HepG2 (cell line): ENCODE measurements around the gene MRPL38. TPM values are rescaled to one million over a fixed set of nuclear protein-coding genes. Genes with fewer than 3 reads are reported as not detected.

Experiments
- CBFB ChIP-seq: sonication (generic); formaldehyde crosslinking; IDR thresholded peaks from 2 replicates; pipeline ENCODE4 v1.4.0; 2020; ENCODE audit warnings: missing genetic modification reagents
- ETV5 ChIP-seq: IDR thresholded peaks from 2 replicates; pipeline ENCODE4 v1.6.1; 2018; ENCODE audit warnings: missing biosample characterization, missing genetic modification reagents, inconsistent platforms, borderline replicate concordance
- FOSL2 ChIP-seq: sonication (generic); formaldehyde crosslinking; IDR thresholded peaks from 2 replicates; pipeline ENCODE4 v1.4.0; 2020; ENCODE audit warnings: missing genetic modification reagents
- MTA1 ChIP-seq: sonication (generic); formaldehyde crosslinking; IDR thresholded peaks from 2 replicates; pipeline ENCODE4 v1.4.0; 2020; ENCODE audit warnings: missing genetic modification reagents, mild to moderate bottlenecking, borderline replicate concordance
- RBM39 ChIP-seq: fragments of 200-400 bp; formaldehyde crosslinking; IDR thresholded peaks from one replicate; pipeline ENCODE4 v1.6.1; 2018; ENCODE audit warnings: antibody characterized with exemption, mild to moderate bottlenecking, low read depth, low read length; ENCODE audit not compliant: poor library complexity, severe bottlenecking
- SP2 ChIP-seq: sonication (generic); formaldehyde crosslinking; IDR thresholded peaks from 2 replicates; pipeline ENCODE4 v1.5.1; 2020; ENCODE audit warnings: mild to moderate bottlenecking, missing genetic modification reagents
- SRSF1 ChIP-seq: fragments of 200-400 bp; formaldehyde crosslinking; optimal IDR thresholded peaks from 2 replicates; pipeline ENCODE3; 2017; ENCODE audit warnings: mild to moderate bottlenecking, low read depth, low read length, moderate library complexity
- TCF12 ChIP-seq, 2 experiments: fragments of 450-650 bp in 1 of 2; sonication (generic) in 1 of 2; formaldehyde crosslinking in 1 of 2; IDR thresholded peaks; 2 replicates each; pipeline versions ENCODE4 v1.6.1 to v1.8.0; 2017 to 2022; ENCODE audit warnings: antibody characterized with exemption in 1 of 2, mild to moderate bottlenecking in 1 of 2, missing genetic modification reagents in 1 of 2, moderate library complexity in 1 of 2
- ZFP90 ChIP-seq: sonication (generic); formaldehyde crosslinking; IDR thresholded peaks from 2 replicates; pipeline ENCODE4 v1.8.0; 2022; ENCODE audit warnings: missing genetic modification reagents, mild to moderate bottlenecking, inconsistent platforms, borderline replicate concordance
- ZNF138 ChIP-seq: sonication (generic); formaldehyde crosslinking; IDR thresholded peaks from 2 replicates; pipeline ENCODE4 v1.5.0; 2020; ENCODE audit warnings: mild to moderate bottlenecking, low read depth, missing genetic modification reagents
- ZNF3 ChIP-seq: IDR thresholded peaks from 2 replicates; pipeline ENCODE4 v1.7.0; 2017; ENCODE audit warnings: inconsistent platforms
- ZNF331 ChIP-seq: sonication (generic); formaldehyde crosslinking; IDR thresholded peaks from 2 replicates; pipeline ENCODE4 v1.4.0; 2020; ENCODE audit warnings: missing genetic modification reagents
- ZNF501 ChIP-seq: sonication (generic); formaldehyde crosslinking; IDR thresholded peaks from 2 replicates; pipeline ENCODE4 v1.5.1; 2020; ENCODE audit warnings: mild to moderate bottlenecking, moderate library complexity, missing genetic modification reagents
- polyA plus RNA-seq, 8 experiments: library from polyadenylated mRNA; depleted of rRNA in 3 of 8; stranded (reverse) in 7 of 8; unstranded in 1 of 8; fragments of >200 nt; fragmentation: Illumina TruSeq in 4 of 8; extraction: Trizol in 4 of 8; gene quantifications; 2 replicates each; pipeline versions ENCODE4 v1.2.1 to v1.2.3, GENCODE V29; 2011 to 2016; ENCODE audit warnings: low read depth in 4 of 8, missing spikeins in 1 of 8, mixed read lengths in 1 of 8; ENCODE audit not compliant: insufficient read depth in 1 of 8
- total RNA-seq, 5 experiments: library from RNA; depleted of rRNA; stranded (reverse); fragments of >200 nt; fragmentation: Illumina TruSeq; extraction: Trizol; gene quantifications; 2 replicates each; pipeline ENCODE4 v1.2.3, GENCODE V29; 2016; ENCODE audit warnings: low read depth in 1 of 5
- TF ChIP-seq, protein P1 (sequence below): sonication (generic); formaldehyde crosslinking; IDR thresholded peaks from 2 replicates; pipeline ENCODE4 v1.5.0; 2020; ENCODE audit warnings: mild to moderate bottlenecking, missing genetic modification reagents, borderline replicate concordance
- TF ChIP-seq, protein P2 (sequence below): sonication (generic); formaldehyde crosslinking; IDR thresholded peaks from 2 replicates; pipeline ENCODE4 v1.5.0; 2020; ENCODE audit warnings: mild to moderate bottlenecking, missing genetic modification reagents, moderate library complexity
- TF ChIP-seq, protein P3 (sequence below): sonication (generic); formaldehyde crosslinking; conservative IDR thresholded peaks from 2 replicates; pipeline ENCODE4 v1.8.0; 2022; ENCODE audit warnings: low read depth, missing genetic modification reagents
- TF ChIP-seq, protein P4 (sequence below): sonication (generic); formaldehyde crosslinking; IDR thresholded peaks from 2 replicates; pipeline ENCODE4 v1.4.0; 2020; ENCODE audit warnings: missing genetic modification reagents
- TF ChIP-seq, protein P5 (sequence below): sonication (generic); formaldehyde crosslinking; IDR thresholded peaks from 2 replicates; pipeline ENCODE4 v1.5.0; 2020; ENCODE audit warnings: missing genetic modification reagents

Gene MRPL38
- total and polyA plus RNA-seq, 2 of the 13 experiments (the other 11 are each of a cell fraction or from before 2014, with no cell fraction given): 83.7 to 125 TPM

DNA sequence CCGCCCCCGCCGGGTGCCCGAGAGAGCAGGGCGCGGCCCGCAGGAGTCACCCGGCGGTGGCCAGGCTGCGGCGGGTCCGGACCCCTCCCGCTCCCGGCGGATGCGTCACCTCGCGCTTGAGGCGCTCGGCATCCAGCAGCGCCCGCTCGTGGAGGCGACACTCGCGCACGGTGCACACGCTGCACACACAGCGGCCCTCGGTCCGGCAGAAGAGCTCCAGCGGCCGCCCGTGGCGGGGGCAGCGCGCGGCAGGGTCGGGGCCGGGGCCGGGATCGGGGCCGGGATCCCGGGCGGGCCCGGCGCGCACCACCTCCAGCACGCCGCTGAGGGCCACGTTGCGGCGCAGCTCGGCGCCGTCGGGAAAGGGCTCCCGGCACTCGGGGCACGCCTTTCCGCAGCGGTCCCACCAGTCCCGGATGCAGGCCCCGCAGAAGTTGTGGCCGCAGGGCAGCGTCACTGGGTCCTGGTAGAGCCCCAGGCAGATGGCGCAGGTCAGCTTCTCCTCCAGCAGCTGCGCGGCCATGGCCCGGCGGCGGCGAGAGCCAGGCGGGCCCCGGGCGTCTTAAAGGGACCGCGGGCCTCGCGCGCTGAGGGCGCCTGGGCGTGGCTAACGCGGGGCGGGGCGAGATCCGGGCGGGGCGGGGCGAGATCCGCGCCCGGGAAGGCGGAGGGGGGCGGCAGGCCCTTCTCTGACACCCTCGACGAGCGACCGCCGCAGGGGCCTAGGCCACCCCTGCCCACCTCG, 8.1 kb downstream of the MRPL38 start, which contains the start of gene TRIM65 (continued):
- TF ChIP-seq ZNF331 (CRISPR knock-in tag) (peak; percentile 77; the same call in 1 of the 2 replicates), CBFB (CRISPR knock-in tag) (peak; percentile 63; the same call in 1 of the 2 replicates), ETV5 (CRISPR knock-in tag) (peak; percentile 31; the same call in 1 of the 2 replicates), ZNF501 (CRISPR knock-in tag) (peak; percentile 59; the same call in 1 of the 2 replicates), FOSL2 (peak; percentile 80), SP2 (CRISPR knock-in tag) (no peak), MTA1 (CRISPR knock-in tag) (peak; percentile 47; the same call in 1 of the 2 replicates), ZFP90 (CRISPR knock-in tag) (peak; percentile 68; the same call in 1 of the 2 replicates), TCF12 (IDR thresholded peaks at IDR 0.05) (no peak), TCF12 (CRISPR knock-in tag; IDR thresholded peaks at IDR 0.05) (peak; percentile 38; the same call in 1 of the 2 replicates), SRSF1 (no peak), ZNF3 (no peak), ZNF138 (CRISPR knock-in tag) (peak; percentile 49; the same call in 1 of the 2 replicates), RBM39 (no peak)
- TF ChIP-seq, protein P1, sequence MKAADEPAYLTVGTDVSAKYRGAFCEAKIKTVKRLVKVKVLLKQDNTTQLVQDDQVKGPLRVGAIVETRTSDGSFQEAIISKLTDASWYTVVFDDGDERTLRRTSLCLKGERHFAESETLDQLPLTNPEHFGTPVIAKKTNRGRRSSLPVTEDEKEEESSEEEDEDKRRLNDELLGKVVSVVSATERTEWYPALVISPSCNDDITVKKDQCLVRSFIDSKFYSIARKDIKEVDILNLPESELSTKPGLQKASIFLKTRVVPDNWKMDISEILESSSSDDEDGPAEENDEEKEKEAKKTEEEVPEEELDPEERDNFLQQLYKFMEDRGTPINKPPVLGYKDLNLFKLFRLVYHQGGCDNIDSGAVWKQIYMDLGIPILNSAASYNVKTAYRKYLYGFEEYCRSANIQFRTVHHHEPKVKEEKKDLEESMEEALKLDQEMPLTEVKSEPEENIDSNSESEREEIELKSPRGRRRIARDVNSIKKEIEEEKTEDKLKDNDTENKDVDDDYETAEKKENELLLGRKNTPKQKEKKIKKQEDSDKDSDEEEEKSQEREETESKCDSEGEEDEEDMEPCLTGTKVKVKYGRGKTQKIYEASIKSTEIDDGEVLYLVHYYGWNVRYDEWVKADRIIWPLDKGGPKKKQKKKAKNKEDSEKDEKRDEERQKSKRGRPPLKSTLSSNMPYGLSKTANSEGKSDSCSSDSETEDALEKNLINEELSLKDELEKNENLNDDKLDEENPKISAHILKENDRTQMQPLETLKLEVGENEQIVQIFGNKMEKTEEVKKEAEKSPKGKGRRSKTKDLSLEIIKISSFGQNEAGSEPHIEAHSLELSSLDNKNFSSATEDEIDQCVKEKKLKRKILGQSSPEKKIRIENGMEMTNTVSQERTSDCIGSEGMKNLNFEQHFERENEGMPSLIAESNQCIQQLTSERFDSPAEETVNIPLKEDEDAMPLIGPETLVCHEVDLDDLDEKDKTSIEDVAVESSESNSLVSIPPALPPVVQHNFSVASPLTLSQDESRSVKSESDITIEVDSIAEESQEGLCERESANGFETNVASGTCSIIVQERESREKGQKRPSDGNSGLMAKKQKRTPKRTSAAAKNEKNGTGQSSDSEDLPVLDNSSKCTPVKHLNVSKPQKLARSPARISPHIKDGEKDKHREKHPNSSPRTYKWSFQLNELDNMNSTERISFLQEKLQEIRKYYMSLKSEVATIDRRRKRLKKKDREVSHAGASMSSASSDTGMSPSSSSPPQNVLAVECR (CRISPR knock-in tag): peak; percentile 67; the same call in 1 of the 2 replicates
- TF ChIP-seq, protein P2, sequence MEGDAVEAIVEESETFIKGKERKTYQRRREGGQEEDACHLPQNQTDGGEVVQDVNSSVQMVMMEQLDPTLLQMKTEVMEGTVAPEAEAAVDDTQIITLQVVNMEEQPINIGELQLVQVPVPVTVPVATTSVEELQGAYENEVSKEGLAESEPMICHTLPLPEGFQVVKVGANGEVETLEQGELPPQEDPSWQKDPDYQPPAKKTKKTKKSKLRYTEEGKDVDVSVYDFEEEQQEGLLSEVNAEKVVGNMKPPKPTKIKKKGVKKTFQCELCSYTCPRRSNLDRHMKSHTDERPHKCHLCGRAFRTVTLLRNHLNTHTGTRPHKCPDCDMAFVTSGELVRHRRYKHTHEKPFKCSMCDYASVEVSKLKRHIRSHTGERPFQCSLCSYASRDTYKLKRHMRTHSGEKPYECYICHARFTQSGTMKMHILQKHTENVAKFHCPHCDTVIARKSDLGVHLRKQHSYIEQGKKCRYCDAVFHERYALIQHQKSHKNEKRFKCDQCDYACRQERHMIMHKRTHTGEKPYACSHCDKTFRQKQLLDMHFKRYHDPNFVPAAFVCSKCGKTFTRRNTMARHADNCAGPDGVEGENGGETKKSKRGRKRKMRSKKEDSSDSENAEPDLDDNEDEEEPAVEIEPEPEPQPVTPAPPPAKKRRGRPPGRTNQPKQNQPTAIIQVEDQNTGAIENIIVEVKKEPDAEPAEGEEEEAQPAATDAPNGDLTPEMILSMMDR (CRISPR knock-in tag): peak; percentile 64
- TF ChIP-seq, protein P3, sequence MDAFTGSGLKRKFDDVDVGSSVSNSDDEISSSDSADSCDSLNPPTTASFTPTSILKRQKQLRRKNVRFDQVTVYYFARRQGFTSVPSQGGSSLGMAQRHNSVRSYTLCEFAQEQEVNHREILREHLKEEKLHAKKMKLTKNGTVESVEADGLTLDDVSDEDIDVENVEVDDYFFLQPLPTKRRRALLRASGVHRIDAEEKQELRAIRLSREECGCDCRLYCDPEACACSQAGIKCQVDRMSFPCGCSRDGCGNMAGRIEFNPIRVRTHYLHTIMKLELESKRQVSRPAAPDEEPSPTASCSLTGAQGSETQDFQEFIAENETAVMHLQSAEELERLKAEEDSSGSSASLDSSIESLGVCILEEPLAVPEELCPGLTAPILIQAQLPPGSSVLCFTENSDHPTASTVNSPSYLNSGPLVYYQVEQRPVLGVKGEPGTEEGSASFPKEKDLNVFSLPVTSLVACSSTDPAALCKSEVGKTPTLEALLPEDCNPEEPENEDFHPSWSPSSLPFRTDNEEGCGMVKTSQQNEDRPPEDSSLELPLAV (CRISPR knock-in tag): peak; percentile 93
- TF ChIP-seq, protein P4, sequence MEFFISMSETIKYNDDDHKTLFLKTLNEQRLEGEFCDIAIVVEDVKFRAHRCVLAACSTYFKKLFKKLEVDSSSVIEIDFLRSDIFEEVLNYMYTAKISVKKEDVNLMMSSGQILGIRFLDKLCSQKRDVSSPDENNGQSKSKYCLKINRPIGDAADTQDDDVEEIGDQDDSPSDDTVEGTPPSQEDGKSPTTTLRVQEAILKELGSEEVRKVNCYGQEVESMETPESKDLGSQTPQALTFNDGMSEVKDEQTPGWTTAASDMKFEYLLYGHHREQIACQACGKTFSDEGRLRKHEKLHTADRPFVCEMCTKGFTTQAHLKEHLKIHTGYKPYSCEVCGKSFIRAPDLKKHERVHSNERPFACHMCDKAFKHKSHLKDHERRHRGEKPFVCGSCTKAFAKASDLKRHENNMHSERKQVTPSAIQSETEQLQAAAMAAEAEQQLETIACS (CRISPR knock-in tag): 0 out of 2 replicates have a peak, but pooled peaks have one; percentile 23
- TF ChIP-seq, protein P5, sequence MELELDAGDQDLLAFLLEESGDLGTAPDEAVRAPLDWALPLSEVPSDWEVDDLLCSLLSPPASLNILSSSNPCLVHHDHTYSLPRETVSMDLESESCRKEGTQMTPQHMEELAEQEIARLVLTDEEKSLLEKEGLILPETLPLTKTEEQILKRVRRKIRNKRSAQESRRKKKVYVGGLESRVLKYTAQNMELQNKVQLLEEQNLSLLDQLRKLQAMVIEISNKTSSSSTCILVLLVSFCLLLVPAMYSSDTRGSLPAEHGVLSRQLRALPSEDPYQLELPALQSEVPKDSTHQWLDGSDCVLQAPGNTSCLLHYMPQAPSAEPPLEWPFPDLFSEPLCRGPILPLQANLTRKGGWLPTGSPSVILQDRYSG (CRISPR knock-in tag): peak; percentile 71; the same call in 1 of the 2 replicates
